GM13977 (cell line): Measurements from ENCODE around the gene CHRNB1.

Experiments
- DNase-seq: peaks from one replicate; pipeline ENCODE4 v3.0.0; 2012; ENCODE audit warnings: low spot score
- CTCF ChIP-seq: IDR thresholded peaks from 2 replicates; pipeline ENCODE4 v1.5.1; 2012; ENCODE audit warnings: mild to moderate bottlenecking, control low read depth; ENCODE audit not compliant: insufficient read depth; ENCODE audit errors: extremely low read depth, missing control alignments
- in situ Hi-C: fragments of 300-500 bp; cut with MboI; formaldehyde crosslinking; loops from one replicate; pipeline ENCODE4 v1.12.0; 2022; ENCODE audit warnings: low sequenced_read_pairs, low pct_unique_long_range_greater_than_20kb, mixed read lengths, inconsistent platforms; ENCODE audit not compliant: unreplicated experiment

CHRNB1 gene

GRCh38 chr17:7437369-7437863, 7.4 kb upstream of the CHRNB1 start:
- no peak for TF ChIP-seq CTCF
- no peak for DNase-seq
- in situ Hi-C loops, result no loop called here

GRCh38 chr17:7437950-7438614, 6.8 kb upstream of the CHRNB1 start:
- no peak for TF ChIP-seq CTCF
- no peak for DNase-seq
- in situ Hi-C loops, result no loop called here

DNA sequence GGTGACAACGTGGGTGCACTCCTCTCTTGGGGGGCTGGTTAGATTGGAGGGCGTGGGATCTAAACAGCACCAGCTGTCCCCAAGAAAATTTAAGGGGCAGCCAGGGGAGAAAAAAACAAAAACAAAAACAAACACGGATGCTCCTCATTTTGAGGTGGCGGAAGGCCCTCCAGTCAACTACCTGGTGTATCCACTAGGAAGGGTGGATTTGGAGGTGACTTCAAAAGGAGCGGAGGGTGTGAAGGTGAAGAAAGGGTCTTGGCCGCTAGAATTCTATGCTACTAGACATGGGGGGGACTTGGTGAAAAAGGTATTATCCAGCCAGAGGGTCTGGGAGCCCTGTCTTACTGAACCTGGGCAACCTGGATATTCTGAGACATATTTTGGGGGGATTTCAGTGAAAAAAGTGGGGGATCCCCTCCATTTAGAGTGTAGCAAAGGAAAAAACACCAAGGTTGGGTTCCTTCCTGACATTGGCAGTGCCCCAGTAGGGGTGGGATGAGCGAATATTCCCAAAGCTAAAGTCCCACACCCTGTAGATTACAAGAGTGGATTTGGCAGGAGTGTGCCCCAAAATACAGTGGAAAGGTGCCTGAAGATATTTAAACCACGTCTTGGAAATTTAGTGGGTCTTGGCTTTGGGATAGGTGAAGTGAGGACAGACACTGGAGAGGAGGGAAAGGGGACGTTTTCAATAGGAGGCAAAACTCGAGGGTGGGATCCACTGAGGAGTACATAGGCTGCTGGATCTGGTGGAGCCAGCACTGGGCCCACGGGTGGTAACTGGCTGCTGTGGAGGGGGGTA, 6.0 kb upstream of the CHRNB1 start:
- in situ Hi-C loops, result no loop called here
- TF ChIP-seq CTCF, result no peak
- no peak for DNase-seq

- TF ChIP-seq CTCF, result no peak
- no peak for DNase-seq
- in situ Hi-C loops, result no loop called here
Measured at GRCh38 chr17:7439462-7440112, 5.3 kb upstream of the CHRNB1 start, which contains the start of gene FGF11. FGF11 (plus strand) TSS chr17:7439512; CDS start chr17:7439621, 109 bp downstream.

GRCh38 chr17:7440113-7440833, 4.6 kb upstream of the CHRNB1 start:
- DNase-seq, result peak; percentile 72
- in situ Hi-C loops, result no loop called here
- TF ChIP-seq CTCF, result no peak

DNA sequence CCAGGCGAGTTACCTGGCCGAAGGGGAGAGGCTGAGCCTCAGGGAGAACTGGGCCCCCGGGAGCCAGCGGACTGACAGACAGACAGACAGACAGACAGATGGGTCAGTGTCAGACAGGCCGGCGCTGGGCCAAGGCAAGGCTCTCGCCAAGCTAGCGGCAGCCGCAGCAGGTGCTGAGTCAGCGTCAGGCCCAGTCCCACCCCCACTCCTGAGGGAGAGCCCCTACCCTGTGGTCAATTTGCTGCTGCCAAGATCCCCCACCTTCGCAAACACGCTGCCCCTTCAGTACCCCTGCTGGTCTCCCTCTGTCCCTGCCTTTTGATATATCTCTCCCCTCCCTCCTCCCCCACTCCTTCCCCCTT, 4.0 kb upstream of the CHRNB1 start:
- in situ Hi-C loops, result no loop called here
- peak; percentile 81 for DNase-seq
- no peak for TF ChIP-seq CTCF
